BJ (cell line): ENCODE measurements around the gene STK11IP. TPM values are rescaled to one million over a fixed set of nuclear protein-coding genes. Genes with fewer than 3 reads are reported as not detected.
A peak's percentile ranks its signal among the peaks of the same experiment; 100 is the strongest.

ENCODE experiments used
- CTCF ChIA-PET: fragments of 350-600 bp; formaldehyde crosslinking; extraction: SDS; loops from one replicate; lab custom pipeline; 2021; ENCODE audit warnings: antibody characterized with exemption, inconsistent platforms; lab: Yijun Ruan, JAX
- POLR2A ChIA-PET: fragments of 300-600 bp; sonication (Branson Sonifier 250); formaldehyde crosslinking; extraction: SDS; loops from one replicate; lab custom pipeline; 2021; ENCODE audit warnings: antibody characterized with exemption; lab: Charles Lee
- DNase-seq: peaks from one replicate; pipeline ENCODE4 v3.0.0-alpha.2; 2011; ENCODE audit warnings: low read depth
- H3K27me3 ChIP-seq: 2 replicates; pipeline ENCODE4 v1.6.0; 2011; ENCODE audit warnings: low read length; ENCODE audit not compliant: control insufficient read depth, insufficient read depth
- H3K36me3 ChIP-seq: 2 replicates; pipeline ENCODE4 v1.5.1; 2011; ENCODE audit warnings: low read length; ENCODE audit not compliant: control insufficient read depth, insufficient read depth
- H3K4me3 ChIP-seq: 2 replicates; pipeline ENCODE4 v1.5.1; 2011; ENCODE audit warnings: low read depth, mild to moderate bottlenecking, control low read depth, low read length
- CTCF ChIP-seq: IDR thresholded peaks from 2 replicates; pipeline ENCODE4 v1.5.1; 2011; ENCODE audit warnings: low read depth, mild to moderate bottlenecking, control low read depth, inconsistent platforms, low read length, moderate library complexity; ENCODE audit not compliant: insufficient read depth
- polyA plus RNA-seq: library from polyadenylated mRNA; depleted of rRNA; stranded (reverse); fragments of >200 nt; gene quantifications from 2 replicates; pipeline ENCODE4 v1.2.3, GENCODE V29; 2011

Gene STK11IP
- polyA plus RNA-seq, 1 experiment, result 21.0 TPM

DNA sequence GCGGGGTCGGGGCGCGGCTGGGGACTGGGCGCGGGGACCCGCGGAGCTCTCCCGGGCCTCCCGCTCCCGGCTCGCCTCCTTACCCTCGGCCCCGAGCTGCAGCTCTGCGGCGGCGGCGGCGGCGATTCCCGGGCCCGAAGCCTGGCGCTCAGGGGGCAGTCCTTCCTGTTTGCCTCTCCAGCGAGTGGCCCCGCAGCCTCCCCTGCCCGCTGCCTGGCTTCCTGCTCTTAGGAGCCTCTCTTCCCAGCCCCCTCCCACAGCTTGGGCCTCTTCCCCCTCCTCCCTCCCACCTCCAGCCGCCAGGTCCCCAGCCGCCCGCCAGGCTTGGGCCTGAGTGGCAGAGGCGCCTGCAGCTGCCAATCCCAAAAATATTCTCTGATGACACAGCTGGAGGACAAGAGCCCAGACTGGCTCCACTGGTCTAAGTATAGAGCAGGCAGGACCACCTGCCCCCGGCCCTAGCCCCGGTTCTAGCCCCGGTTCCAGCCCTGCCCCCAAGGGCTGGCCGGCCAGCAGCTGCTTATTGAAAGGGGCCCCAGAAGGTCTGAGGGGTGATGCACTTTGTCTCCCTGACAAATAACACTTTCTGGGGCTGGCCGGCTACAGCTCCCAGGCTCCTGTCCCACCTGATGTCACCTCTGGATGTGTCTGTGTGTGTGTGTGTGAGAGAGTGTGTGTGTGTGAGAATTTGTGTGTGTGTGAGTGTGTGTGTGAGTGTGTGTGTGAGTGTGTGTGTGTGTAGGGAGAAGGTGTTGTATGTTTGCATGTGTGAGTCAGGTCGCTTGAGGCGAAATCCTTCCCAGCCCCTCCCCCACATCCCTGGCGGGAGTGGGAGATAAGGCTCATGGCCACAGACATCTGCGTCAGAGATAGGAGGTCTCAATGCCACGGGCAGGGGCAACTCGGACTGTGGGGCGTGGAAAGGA is 26.1 kb upstream of the STK11IP start, which contains the start of gene OBSL1:
Gene OBSL1 (minus strand): TSS at position 229 of the 926 bp plus-strand sequence. CDS start 307 bp downstream, outside the sequence.
- no peak for DNase-seq
- Histone ChIP-seq H3K36me3 (peaks cover 7% of the 10 kb centered on the region), H3K4me3 (peak within 1 kb of the TSS; percentile 76), H3K27me3 (peaks cover 5% of the 10 kb centered on the region)
- TF ChIP-seq CTCF, result no peak
- CTCF ChIA-PET, result interaction anchor here (0.6 to 2.9 kb wide), 13 partner anchors 10 to 183 kb away, joined by 3 to 25 read pairs (median 5); partner anchors contain the start of gene STK11IP
- POLR2A ChIA-PET, result interaction anchor here (0.6 kb wide), 1 partner anchor 26 kb away, joined by 3 read pairs; the partner anchor contains the start of gene STK11IP

DNA sequence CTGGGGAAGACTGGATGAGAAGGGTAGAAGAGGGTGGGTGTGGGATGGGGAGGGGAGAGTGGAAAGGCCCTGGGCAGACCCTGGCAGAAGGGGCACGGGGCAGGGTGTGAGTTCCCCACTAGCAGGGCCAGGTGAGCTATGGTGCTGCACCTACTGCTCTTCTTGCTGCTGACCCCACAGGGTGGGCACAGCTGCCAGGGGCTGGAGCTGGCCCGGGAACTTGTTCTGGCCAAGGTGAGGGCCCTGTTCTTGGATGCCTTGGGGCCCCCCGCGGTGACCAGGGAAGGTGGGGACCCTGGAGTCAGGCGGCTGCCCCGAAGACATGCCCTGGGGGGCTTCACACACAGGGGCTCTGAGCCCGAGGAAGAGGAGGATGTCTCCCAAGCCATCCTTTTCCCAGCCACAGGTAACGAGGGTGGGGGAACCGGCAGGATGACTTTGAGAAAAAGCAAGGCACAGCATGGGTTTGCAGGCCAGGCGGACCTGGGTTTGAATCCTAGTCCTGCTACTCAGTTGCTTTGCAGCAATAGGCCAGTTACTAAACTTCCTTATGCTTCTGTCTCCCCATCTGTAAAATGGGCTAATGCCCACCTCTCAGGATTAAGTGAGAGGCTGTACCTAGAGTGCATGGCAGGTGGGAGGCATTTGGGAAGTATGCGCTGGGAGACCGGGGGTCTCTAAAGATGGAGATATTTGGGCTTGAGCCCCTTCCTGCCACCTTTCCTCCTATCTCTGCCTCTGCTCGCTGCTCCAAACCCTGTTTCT is 25.2 kb upstream of the STK11IP start, which contains the start of gene INHA:
Gene INHA (plus strand): TSS at position 74 of the 765 bp plus-strand sequence. CDS start 65 bp downstream, at position 139.
- Histone ChIP-seq H3K4me3 (peak within 1 kb of the TSS; percentile 76), H3K27me3 (peaks cover 9% of the 10 kb centered on the region), H3K36me3 (peaks cover 5% of the 10 kb centered on the region)
- ChIA-PET POLR2A (no interaction called here), CTCF (interaction anchor here (2.9 to 4.9 kb wide), 2 partner anchors 12 to 117 kb away, joined by 11 to 24 read pairs; no protein-coding TSS in a partner anchor)
- no peak for TF ChIP-seq CTCF
- no peak for DNase-seq

DNA sequence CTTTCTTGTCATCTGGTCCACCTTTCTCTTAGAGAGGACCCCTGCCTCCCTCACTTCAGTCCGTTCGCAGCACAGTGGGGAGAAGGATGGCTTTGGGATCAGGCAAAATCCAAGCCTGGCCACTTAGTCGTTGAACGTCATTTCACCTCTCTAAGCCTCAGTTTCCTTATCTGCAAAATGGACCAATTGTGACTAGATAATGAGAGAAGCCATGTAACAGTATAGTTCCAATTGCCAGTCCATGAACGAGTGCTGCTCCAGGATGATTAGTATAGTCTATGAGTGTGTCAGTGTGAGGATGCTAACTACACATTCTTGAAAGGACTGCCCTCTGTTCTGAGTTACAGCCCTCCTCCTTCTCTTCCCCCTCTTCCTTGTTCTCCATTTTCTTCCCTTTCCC is 24.5 kb upstream of the STK11IP start:
- CTCF ChIA-PET, result interaction anchor here (4.9 kb wide), 1 partner anchor 13 kb away, joined by 24 read pairs; no protein-coding TSS in a partner anchor
- Histone ChIP-seq H3K27me3 (peaks cover 9% of the 10 kb centered on the region), H3K36me3 (peaks cover 3% of the 10 kb centered on the region), H3K4me3 (no peak overlapping the region)
- POLR2A ChIA-PET, result no interaction called here
- DNase-seq, result no peak
- no peak for TF ChIP-seq CTCF

DNA sequence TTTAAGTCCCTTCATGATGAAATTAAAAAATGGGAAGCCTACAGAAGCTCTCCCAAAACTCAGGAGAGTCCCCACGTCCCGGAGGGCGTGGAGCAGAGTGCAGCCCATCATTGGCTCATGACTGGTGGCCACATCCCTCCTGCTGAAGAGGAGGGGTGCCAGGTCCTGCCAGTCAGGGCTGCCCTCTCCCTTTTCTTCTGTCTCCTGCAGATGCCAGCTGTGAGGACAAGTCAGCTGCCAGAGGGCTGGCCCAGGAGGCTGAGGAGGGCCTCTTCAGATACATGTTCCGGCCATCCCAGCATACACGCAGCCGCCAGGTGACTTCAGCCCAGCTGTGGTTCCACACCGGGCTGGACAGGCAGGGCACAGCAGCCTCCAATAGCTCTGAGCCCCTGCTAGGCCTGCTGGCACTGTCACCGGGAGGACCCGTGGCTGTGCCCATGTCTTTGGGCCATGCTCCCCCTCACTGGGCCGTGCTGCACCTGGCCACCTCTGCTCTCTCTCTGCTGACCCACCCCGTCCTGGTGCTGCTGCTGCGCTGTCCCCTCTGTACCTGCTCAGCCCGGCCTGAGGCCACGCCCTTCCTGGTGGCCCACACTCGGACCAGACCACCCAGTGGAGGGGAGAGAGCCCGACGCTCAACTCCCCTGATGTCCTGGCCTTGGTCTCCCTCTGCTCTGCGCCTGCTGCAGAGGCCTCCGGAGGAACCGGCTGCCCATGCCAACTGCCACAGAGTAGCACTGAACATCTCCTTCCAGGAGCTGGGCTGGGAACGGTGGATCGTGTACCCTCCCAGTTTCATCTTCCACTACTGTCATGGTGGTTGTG is 23.0 kb upstream of the STK11IP start:
- DNase-seq, result no peak
- H3K36me3 ChIP-seq, result peaks cover 2% of the 10 kb centered on the region
- ChIA-PET POLR2A (no interaction called here), CTCF (interaction anchor here (1.3 to 4.9 kb wide), 2 partner anchors 14 to 23 kb away, joined by 4 to 24 read pairs; partner anchors contain the start of gene STK11IP)
- no peak overlapping the region for H3K4me3 ChIP-seq
- peaks cover 10% of the 10 kb centered on the region for H3K27me3 ChIP-seq
- no peak for TF ChIP-seq CTCF
